NB4 (cell line): ENCODE results near the gene MRPL38.

ENCODE experiments used
- DNase-seq: peaks from one replicate; pipeline ENCODE4 v3.0.0; 2010; ENCODE audit warnings: low read depth
- H3K4me3 ChIP-seq: one replicate; pipeline ENCODE4 v1.5.1; 2011; ENCODE audit warnings: mild to moderate bottlenecking, low read depth, low read length, moderate library complexity
- CTCF ChIP-seq: IDR thresholded peaks from one replicate; pipeline ENCODE4 v1.5.1; 2012; ENCODE audit warnings: low read depth, low read length
- MAX ChIP-seq: IDR thresholded peaks from 2 replicates; pipeline ENCODE4 v1.6.1; 2011; ENCODE audit warnings: low read depth, low read length
- MYC ChIP-seq: IDR thresholded peaks from 2 replicates; pipeline ENCODE4 v1.6.1; 2011; ENCODE audit warnings: low read depth, low read length
- POLR2A ChIP-seq: IDR thresholded peaks from 2 replicates; pipeline ENCODE4 v1.6.1; 2011; ENCODE audit warnings: mild to moderate bottlenecking; ENCODE audit not compliant: insufficient read length; ENCODE audit errors: extremely low read depth

Gene MRPL38

GRCh38 chr17:75900691-75901533, 3.8 kb downstream of the MRPL38 start:
- no peak for DNase-seq
- no peak for TF ChIP-seq MAX
- no peak for TF ChIP-seq CTCF
- TF ChIP-seq POLR2A: no peak
- H3K4me3 ChIP-seq: no peak overlapping the region

GRCh38 chr17:75899767-75900468, 4.8 kb downstream of the MRPL38 start:
- H3K4me3 ChIP-seq: no peak overlapping the region
- no peak for DNase-seq
- TF ChIP-seq POLR2A (no peak), CTCF (no peak)

- TF ChIP-seq POLR2A: no peak
- no peak for TF ChIP-seq CTCF
- TF ChIP-seq MAX: no peak
- TF ChIP-seq MYC: no peak
- no peak for DNase-seq
- no peak overlapping the region for H3K4me3 ChIP-seq
Measured at GRCh38 chr17:75899353-75899752, 5.3 kb downstream of the MRPL38 start.

- no peak overlapping the region for H3K4me3 ChIP-seq
- no peak for DNase-seq
- no peak for TF ChIP-seq MYC
- no peak for TF ChIP-seq MAX
- no peak for TF ChIP-seq CTCF
- no peak for TF ChIP-seq POLR2A
Measured at GRCh38 chr17:75898791-75899190, 5.9 kb downstream of the MRPL38 start.

- DNase-seq: no peak
- TF ChIP-seq MAX (no peak), POLR2A (no peak), MYC (no peak), CTCF (no peak)
- H3K4me3 ChIP-seq: no peak overlapping the region
Measured at GRCh38 chr17:75898065-75898464, 6.6 kb downstream of the MRPL38 start.
